HepG2 (cell line): ENCODE data around the gene GPATCH4. TPM values are rescaled to one million over a fixed set of nuclear protein-coding genes. Genes with fewer than 3 reads are reported as not detected.
A peak's percentile ranks its signal among the peaks of the same experiment; 100 is the strongest.

ENCODE experiments used
- ARHGAP35 ChIP-seq: sonication (generic); formaldehyde crosslinking; IDR thresholded peaks from 2 replicates; pipeline ENCODE4 v1.9.0; 2022; ENCODE audit warnings: mild to moderate bottlenecking, inconsistent platforms, moderate library complexity, missing genetic modification reagents, borderline replicate concordance
- ARID2 ChIP-seq: sonication (generic); formaldehyde crosslinking; IDR thresholded peaks from 2 replicates; pipeline ENCODE4 v1.8.1; 2022; ENCODE audit warnings: mild to moderate bottlenecking, missing genetic modification reagents, borderline replicate concordance
- FOXA1 ChIP-seq, 2 experiments: fragments of 450-650 bp in 1 of 2; sonication (generic) in 1 of 2; formaldehyde crosslinking in 1 of 2; IDR thresholded peaks; 2 replicates each; pipeline versions ENCODE4 v1.4.0 to v1.6.1; 2016 to 2020; ENCODE audit warnings: missing genetic modification reagents in 1 of 2
- GMEB1 ChIP-seq: sonication (generic); formaldehyde crosslinking; IDR thresholded peaks from 2 replicates; pipeline ENCODE4 v1.5.1; 2020; ENCODE audit warnings: missing genetic modification reagents, mild to moderate bottlenecking, borderline replicate concordance
- KLF11 ChIP-seq: IDR thresholded peaks from 2 replicates; pipeline ENCODE4 v1.6.1; 2016; ENCODE audit warnings: missing compliant biosample characterization
- KLF6 ChIP-seq: IDR thresholded peaks from 2 replicates; pipeline ENCODE4 v1.8.0; 2016; ENCODE audit warnings: missing biosample characterization, missing genetic modification reagents
- MIER3 ChIP-seq: IDR thresholded peaks from 2 replicates; pipeline ENCODE4 v1.6.1; 2016; ENCODE audit warnings: missing compliant biosample characterization, borderline replicate concordance
- RARA ChIP-seq: IDR thresholded peaks from 2 replicates; pipeline ENCODE4 v1.6.1; 2016; ENCODE audit warnings: missing genetic modification reagents, missing compliant biosample characterization
- SMAD1 ChIP-seq: sonication (generic); formaldehyde crosslinking; IDR thresholded peaks from 2 replicates; pipeline ENCODE4 v1.4.0; 2020; ENCODE audit warnings: missing genetic modification reagents, low read depth, mild to moderate bottlenecking, borderline replicate concordance
- TFAP4 ChIP-seq: sonication (generic); IDR thresholded peaks from 2 replicates; pipeline ENCODE4 v1.6.1; 2016; ENCODE audit warnings: low read depth, borderline replicate concordance
- YEATS4 ChIP-seq: sonication (generic); formaldehyde crosslinking; IDR thresholded peaks from 2 replicates; pipeline ENCODE4 v1.4.0; 2020; ENCODE audit warnings: missing genetic modification reagents, borderline replicate concordance
- ZBTB44 ChIP-seq: sonication (generic); formaldehyde crosslinking; IDR thresholded peaks from 2 replicates; pipeline ENCODE4 v1.4.0; 2020; ENCODE audit warnings: missing genetic modification reagents
- ZC3H13 ChIP-seq: sonication (generic); formaldehyde crosslinking; IDR thresholded peaks from 2 replicates; pipeline ENCODE4 v1.8.1; 2023; ENCODE audit warnings: mild to moderate bottlenecking, missing genetic modification reagents, moderate library complexity
- ZFX ChIP-seq: sonication (generic); formaldehyde crosslinking; IDR thresholded peaks from 2 replicates; pipeline ENCODE4 v1.4.0; 2020; ENCODE audit warnings: mild to moderate bottlenecking, low read depth, missing genetic modification reagents, moderate library complexity
- ZNF101 ChIP-seq: sonication (generic); formaldehyde crosslinking; IDR thresholded peaks from 2 replicates; pipeline ENCODE4 v1.4.0; 2020; ENCODE audit warnings: mild to moderate bottlenecking, low read depth, missing genetic modification reagents, borderline replicate concordance
- ZNF263 ChIP-seq: sonication (generic); formaldehyde crosslinking; IDR thresholded peaks from 2 replicates; pipeline ENCODE4 v1.4.0; 2020; ENCODE audit warnings: missing genetic modification reagents
- ZNF3 ChIP-seq: IDR thresholded peaks from 2 replicates; pipeline ENCODE4 v1.7.0; 2017; ENCODE audit warnings: inconsistent platforms
- ZNF33B ChIP-seq: sonication (generic); formaldehyde crosslinking; IDR thresholded peaks from 2 replicates; pipeline ENCODE4 v1.5.1; 2020; ENCODE audit warnings: mild to moderate bottlenecking, missing genetic modification reagents
- ZNF430 ChIP-seq: sonication (generic); formaldehyde crosslinking; IDR thresholded peaks from 2 replicates; pipeline ENCODE4 v1.9.0; 2021; ENCODE audit warnings: mild to moderate bottlenecking, missing genetic modification reagents
- ZNF614 ChIP-seq: IDR thresholded peaks from 2 replicates; pipeline ENCODE4 v1.6.1; 2018; ENCODE audit warnings: missing biosample characterization, missing genetic modification reagents, inconsistent platforms, borderline replicate concordance
- ZSCAN31 ChIP-seq: sonication (generic); formaldehyde crosslinking; IDR thresholded peaks from 2 replicates; pipeline ENCODE4 v1.5.0; 2020; ENCODE audit warnings: low read depth, mild to moderate bottlenecking, missing genetic modification reagents
- polyA plus RNA-seq, 8 experiments: library from polyadenylated mRNA; depleted of rRNA in 3 of 8; stranded (reverse) in 7 of 8; unstranded in 1 of 8; fragments of >200 nt; fragmentation: Illumina TruSeq in 4 of 8; extraction: Trizol in 4 of 8; gene quantifications; 2 replicates each; pipeline versions ENCODE4 v1.2.1 to v1.2.3, GENCODE V29; 2011 to 2016; ENCODE audit warnings: low read depth in 4 of 8, missing spikeins in 1 of 8, mixed read lengths in 1 of 8; ENCODE audit not compliant: insufficient read depth in 1 of 8
- total RNA-seq, 5 experiments: library from RNA; depleted of rRNA; stranded (reverse); fragments of >200 nt; fragmentation: Illumina TruSeq; extraction: Trizol; gene quantifications; 2 replicates each; pipeline ENCODE4 v1.2.3, GENCODE V29; 2016; ENCODE audit warnings: low read depth in 1 of 5
- TF ChIP-seq, protein P1 (sequence below): sonication (generic); formaldehyde crosslinking; IDR thresholded peaks from 2 replicates; pipeline ENCODE4 v1.5.0; 2020; ENCODE audit warnings: mild to moderate bottlenecking, missing genetic modification reagents
- TF ChIP-seq, protein P2 (sequence below): sonication (generic); formaldehyde crosslinking; IDR thresholded peaks from 2 replicates; pipeline ENCODE4 v1.4.0; 2020; ENCODE audit warnings: mild to moderate bottlenecking, missing genetic modification reagents

Gene GPATCH4
- total and polyA plus RNA-seq, 2 of the 13 experiments (the other 11 are each of a cell fraction or from before 2014, with no cell fraction given) = 19.2 to 37.9 TPM

DNA sequence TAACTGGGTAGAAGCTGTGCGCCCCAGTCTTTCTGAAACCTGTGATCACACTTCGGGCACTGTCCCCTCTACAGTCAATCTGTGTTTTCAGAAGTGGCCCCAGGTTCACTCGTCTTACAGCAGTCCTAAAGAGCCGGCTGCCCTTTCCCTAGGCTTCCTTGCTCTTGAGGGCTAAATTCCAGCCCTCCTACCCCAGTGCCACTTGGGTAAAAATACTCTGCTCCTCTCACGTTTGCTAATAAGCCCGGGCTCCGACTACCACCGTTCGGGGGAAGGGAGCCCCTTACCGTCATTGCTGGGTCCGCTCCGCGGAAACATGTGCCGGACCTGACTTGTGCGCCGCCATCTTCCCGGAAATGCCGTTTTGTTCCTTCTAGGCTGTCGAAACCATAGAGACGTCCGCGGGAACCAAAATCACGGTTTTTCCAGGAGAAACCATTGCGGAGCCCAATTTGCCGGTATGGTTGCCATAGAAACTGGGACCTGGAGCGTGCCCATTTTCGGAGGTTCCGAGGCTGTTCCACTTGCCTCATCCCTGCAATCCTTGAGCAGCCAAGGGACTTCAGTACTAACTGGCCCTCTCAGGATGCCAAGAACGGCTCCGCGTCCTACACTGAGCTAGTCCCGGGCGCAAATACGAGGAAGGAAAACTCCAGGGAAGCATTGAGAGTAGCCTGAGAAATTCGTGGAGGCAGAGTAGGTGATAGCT lies at the start of gene GPATCH4 (continued):
- TF ChIP-seq FOXA1 (IDR thresholded peaks at IDR 0.05) (no peak), FOXA1 (CRISPR knock-in tag; IDR thresholded peaks at IDR 0.05) (no peak), ZNF430 (peak; percentile 76), ARID2 (CRISPR knock-in tag) (peak; percentile 76; the same call in 1 of the 2 replicates), ZNF3 (CRISPR knock-in tag) (no peak), GMEB1 (CRISPR knock-in tag) (peak; percentile 67), KLF6 (0 out of 2 replicates have a peak, but pooled peaks have one; percentile 26), KLF11 (CRISPR knock-in tag) (0 out of 2 replicates have a peak, but pooled peaks have one; percentile 39), ZSCAN31 (peak; percentile 72; the same call in 1 of the 2 replicates), ZC3H13 (CRISPR knock-in tag) (peak; percentile 78; the same call in 1 of the 2 replicates), ZBTB44 (CRISPR knock-in tag) (no peak), ZNF33B (0 out of 2 replicates have a peak, but pooled peaks have one; percentile 33), YEATS4 (CRISPR knock-in tag) (peak; percentile 95; the same call in 1 of the 2 replicates), ZFX (CRISPR knock-in tag) (peak; percentile 65), RARA (CRISPR knock-in tag) (no peak; the same call in 1 of the 2 replicates), SMAD1 (CRISPR knock-in tag) (no peak; the same call in 1 of the 2 replicates), ZNF263 (CRISPR knock-in tag) (peak; percentile 46; the same call in 1 of the 2 replicates), MIER3 (CRISPR knock-in tag) (peak; percentile 34; the same call in 1 of the 2 replicates), ZNF614 (CRISPR knock-in tag) (peak; percentile 83; the same call in 1 of the 2 replicates), TFAP4 (0 out of 2 replicates have a peak, but pooled peaks have one; percentile 13), ARHGAP35 (CRISPR knock-in tag) (no peak), ZNF101 (CRISPR knock-in tag) (0 out of 2 replicates have a peak, but pooled peaks have one; percentile 21)
- TF ChIP-seq, protein P1, sequence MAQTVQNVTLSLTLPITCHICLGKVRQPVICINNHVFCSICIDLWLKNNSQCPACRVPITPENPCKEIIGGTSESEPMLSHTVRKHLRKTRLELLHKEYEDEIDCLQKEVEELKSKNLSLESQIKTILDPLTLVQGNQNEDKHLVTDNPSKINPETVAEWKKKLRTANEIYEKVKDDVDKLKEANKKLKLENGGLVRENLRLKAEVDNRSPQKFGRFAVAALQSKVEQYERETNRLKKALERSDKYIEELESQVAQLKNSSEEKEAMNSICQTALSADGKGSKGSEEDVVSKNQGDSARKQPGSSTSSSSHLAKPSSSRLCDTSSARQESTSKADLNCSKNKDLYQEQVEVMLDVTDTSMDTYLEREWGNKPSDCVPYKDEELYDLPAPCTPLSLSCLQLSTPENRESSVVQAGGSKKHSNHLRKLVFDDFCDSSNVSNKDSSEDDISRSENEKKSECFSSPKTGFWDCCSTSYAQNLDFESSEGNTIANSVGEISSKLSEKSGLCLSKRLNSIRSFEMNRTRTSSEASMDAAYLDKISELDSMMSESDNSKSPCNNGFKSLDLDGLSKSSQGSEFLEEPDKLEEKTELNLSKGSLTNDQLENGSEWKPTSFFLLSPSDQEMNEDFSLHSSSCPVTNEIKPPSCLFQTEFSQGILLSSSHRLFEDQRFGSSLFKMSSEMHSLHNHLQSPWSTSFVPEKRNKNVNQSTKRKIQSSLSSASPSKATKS (CRISPR knock-in tag) = no peak
- TF ChIP-seq, protein P2, sequence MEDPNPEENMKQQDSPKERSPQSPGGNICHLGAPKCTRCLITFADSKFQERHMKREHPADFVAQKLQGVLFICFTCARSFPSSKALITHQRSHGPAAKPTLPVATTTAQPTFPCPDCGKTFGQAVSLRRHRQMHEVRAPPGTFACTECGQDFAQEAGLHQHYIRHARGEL (CRISPR knock-in tag) = no peak
